Natural killer cell (primary cell): ENCODE results near the gene TPI1. TPM values are rescaled to one million over a fixed set of nuclear protein-coding genes. Genes with fewer than 3 reads are reported as not detected.

Experiments used
- ATAC-seq, 3 donors: fragments of 150-1000 bp in 2 of 3; fragments of 200-7000 bp in 1 of 3; cut with Tn5 transposase; 1 replicate in 1 of 3; 2 replicates in 2 of 3; pipeline ENCODE4 v1.10.0; 2021; ENCODE audit warnings: mild to moderate bottlenecking in 2 of 3, moderate library complexity in 2 of 3
- DNase-seq, 2 donors: peaks; one replicate each; pipeline versions ENCODE4 v3.0.0 to v3.0.0-alpha.2; 2013 to 2021; ENCODE audit warnings: mixed read lengths in 1 of 2
- H3K27ac ChIP-seq: one replicate; pipeline ENCODE4 v1.5.1; 2013; ENCODE audit warnings: mild to moderate bottlenecking, low read length
- H3K27me3 ChIP-seq: one replicate; pipeline ENCODE4 v1.6.1; 2013; ENCODE audit warnings: low read length; ENCODE audit not compliant: control insufficient read depth, insufficient read depth
- H3K36me3 ChIP-seq: one replicate; pipeline ENCODE4 v1.6.1; 2013; ENCODE audit warnings: low read length; ENCODE audit not compliant: control insufficient read depth, insufficient read depth
- H3K4me1 ChIP-seq: one replicate; pipeline ENCODE4 v1.6.1; 2013; ENCODE audit warnings: low read length; ENCODE audit not compliant: control insufficient read depth, insufficient read depth
- H3K4me3 ChIP-seq: one replicate; pipeline ENCODE4 v1.5.1; 2013; ENCODE audit warnings: low read length
- H3K9me3 ChIP-seq: one replicate; pipeline ENCODE4 v1.6.1; 2013; ENCODE audit warnings: low read length; ENCODE audit not compliant: control insufficient read depth, insufficient read depth
- H3K27ac Mint-ChIP-seq, 2 donors: one replicate each; pipeline ENCODE4 v1.8.0; 2022; ENCODE audit warnings: mild to moderate bottlenecking in 2 of 2, mixed read lengths in 2 of 2, moderate library complexity in 1 of 2
- H3K27me3 Mint-ChIP-seq, 2 donors: one replicate each; pipeline ENCODE4 v1.8.0; 2022; ENCODE audit warnings: low read depth in 2 of 2, mixed read lengths in 2 of 2
- H3K36me3 Mint-ChIP-seq: one replicate; pipeline ENCODE4 v1.8.0; 2022; ENCODE audit warnings: mixed read lengths
- H3K4me1 Mint-ChIP-seq, 2 donors: one replicate each; pipeline ENCODE4 v1.8.0; 2022; ENCODE audit warnings: mixed read lengths in 2 of 2
- H3K4me3 Mint-ChIP-seq: one replicate; pipeline ENCODE4 v1.8.0; 2022; ENCODE audit warnings: mild to moderate bottlenecking, moderate library complexity, mixed read lengths
- H3K9me3 Mint-ChIP-seq, 2 donors: one replicate each; pipeline ENCODE4 v1.8.0; 2022; ENCODE audit warnings: mixed read lengths in 2 of 2
- WGBS: methylation state at CpG from one replicate; pipeline ENCODE4 v1.1.7; 2013; ENCODE audit warnings: missing lambda C conversion rate; ENCODE audit not compliant: insufficient coverage; 5-methylcytosine and 5-hydroxymethylcytosine counted together
- intact Hi-C: fragments of 100-400 bp; cut with micrococcal nuclease; formaldehyde crosslinking; loops from one replicate; pipeline ENCODE4 v1.14.2; 2022
- total RNA-seq, 4 donors: library from RNA; stranded (reverse); fragments of 120-200 nt in 1 of 4; gene quantifications; one replicate each; pipeline versions ENCODE4 v1.2.3 to v1.2.4, GENCODE V29; 2013 to 2022
- TF ChIP-seq, protein P1 (sequence below): fragments of 200-600 bp; IDR thresholded peaks from one replicate; pipeline ENCODE4 v1.8.0; 2022; ENCODE audit warnings: antibody characterized with exemption

TPI1 gene
- total RNA-seq, 3 donors from 2014 or later (not counting 1 experiment from before 2014, with no cell fraction given) = 167 to 196 (median 189) TPM

DNA sequence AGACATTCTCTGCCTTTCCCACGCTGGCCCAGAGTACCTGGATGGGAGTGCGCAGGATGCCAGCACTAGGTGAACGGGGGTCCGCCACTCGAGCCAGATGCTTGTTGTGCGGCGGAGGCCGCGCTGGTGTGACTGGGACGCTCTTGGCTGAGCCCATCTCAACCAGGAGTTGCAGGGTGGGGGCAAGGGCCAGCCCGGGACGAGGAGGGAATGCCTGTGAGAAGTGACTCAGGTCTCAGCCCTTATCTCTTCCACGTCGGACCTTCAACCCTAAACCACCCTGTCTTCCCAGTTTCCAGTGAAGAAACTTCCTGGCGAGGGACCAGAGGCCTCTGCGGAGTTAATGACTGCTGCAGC lies 16.6 kb upstream of the TPI1 start:
- DNase-seq (no peak), ATAC-seq (no peak)
- Histone ChIP-seq H3K27me3 (no peaks in the 10 kb centered on the region), H3K27ac (no peak overlapping the region), H3K36me3 (peaks cover 3% of the 10 kb centered on the region), H3K4me1 (peaks cover 22% of the 10 kb centered on the region), H3K4me3 (peak overlapping the region; percentile 76), H3K9me3 (no peaks in the 10 kb centered on the region)
- WGBS = 69% methylated on average over 16 of the region's 16 CpGs
- no peaks in the 10 kb centered on the region for H3K9me3 Mint-ChIP-seq
- peaks cover 8 to 43% of the 10 kb centered on the region in 2 donors for H3K4me1 Mint-ChIP-seq
- H3K27ac Mint-ChIP-seq = peak overlapping the region; percentile 95 to 99
- intact Hi-C loops = no loop called here
- H3K27me3 Mint-ChIP-seq = no peaks in the 10 kb centered on the region
- no peaks in the 10 kb centered on the region for H3K36me3 Mint-ChIP-seq
- H3K4me3 Mint-ChIP-seq = no peak overlapping the region
- TF ChIP-seq, protein P1, sequence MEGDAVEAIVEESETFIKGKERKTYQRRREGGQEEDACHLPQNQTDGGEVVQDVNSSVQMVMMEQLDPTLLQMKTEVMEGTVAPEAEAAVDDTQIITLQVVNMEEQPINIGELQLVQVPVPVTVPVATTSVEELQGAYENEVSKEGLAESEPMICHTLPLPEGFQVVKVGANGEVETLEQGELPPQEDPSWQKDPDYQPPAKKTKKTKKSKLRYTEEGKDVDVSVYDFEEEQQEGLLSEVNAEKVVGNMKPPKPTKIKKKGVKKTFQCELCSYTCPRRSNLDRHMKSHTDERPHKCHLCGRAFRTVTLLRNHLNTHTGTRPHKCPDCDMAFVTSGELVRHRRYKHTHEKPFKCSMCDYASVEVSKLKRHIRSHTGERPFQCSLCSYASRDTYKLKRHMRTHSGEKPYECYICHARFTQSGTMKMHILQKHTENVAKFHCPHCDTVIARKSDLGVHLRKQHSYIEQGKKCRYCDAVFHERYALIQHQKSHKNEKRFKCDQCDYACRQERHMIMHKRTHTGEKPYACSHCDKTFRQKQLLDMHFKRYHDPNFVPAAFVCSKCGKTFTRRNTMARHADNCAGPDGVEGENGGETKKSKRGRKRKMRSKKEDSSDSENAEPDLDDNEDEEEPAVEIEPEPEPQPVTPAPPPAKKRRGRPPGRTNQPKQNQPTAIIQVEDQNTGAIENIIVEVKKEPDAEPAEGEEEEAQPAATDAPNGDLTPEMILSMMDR = no peak

DNA sequence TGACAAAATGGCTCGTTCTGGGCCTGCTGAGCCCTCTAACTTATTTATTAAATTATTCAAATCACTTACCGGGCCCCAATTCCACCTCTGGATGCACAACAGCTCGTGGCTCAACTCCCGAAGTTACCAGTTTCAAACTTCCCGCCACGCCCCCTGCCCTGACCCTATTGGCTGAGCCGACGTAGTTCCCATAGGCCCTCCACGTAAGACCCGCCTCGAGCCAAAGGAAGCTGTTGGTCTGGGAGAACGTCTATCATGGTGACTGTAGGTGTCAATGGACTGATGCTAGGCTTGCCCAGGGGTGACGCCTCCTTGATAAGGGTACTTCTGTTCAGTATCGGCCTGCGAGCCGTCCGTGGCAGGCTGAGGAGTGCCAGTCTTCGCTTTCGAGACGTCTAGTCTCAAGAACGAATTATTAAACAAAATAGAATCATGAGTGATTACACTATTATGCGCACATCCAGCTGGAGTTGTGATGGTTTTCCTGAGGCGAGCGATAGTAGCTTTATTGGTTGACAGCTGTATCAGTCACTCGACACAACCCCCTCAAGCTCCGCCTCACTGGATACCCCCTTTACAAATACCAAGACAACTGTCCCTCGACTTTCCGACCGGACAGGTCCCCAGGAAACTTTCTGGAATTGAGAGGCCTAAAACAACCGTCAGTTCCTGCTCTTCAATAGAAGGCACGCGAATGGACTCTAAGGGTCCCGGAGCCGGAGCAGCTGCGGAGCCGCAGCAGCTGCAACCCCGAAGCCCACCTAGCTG lies 16.0 kb upstream of the TPI1 start, which contains the start of gene CDCA3:
CDCA3 (minus strand) TSS at position 134 of the 768 bp plus-strand sequence. CDS start 334 bp downstream, outside the sequence.
- H3K27ac ChIP-seq = peak within 1 kb of the TSS; percentile 95
- peaks cover 7% of the 10 kb centered on the region for H3K36me3 ChIP-seq
- Mint-ChIP-seq H3K4me1 (peaks cover 8 to 43% of the 10 kb centered on the region in 2 donors), H3K27ac (peak within 1 kb of the TSS; percentile 95 to 99), H3K27me3 (no peaks in the 10 kb centered on the region), H3K4me3 (peak within 1 kb of the TSS; percentile 91), H3K36me3 (no peaks in the 10 kb centered on the region), H3K9me3 (no peaks in the 10 kb centered on the region)
- peak within 1 kb of the TSS; percentile 76 for H3K4me3 ChIP-seq
- TF ChIP-seq, protein P1 = no peak
- intact Hi-C loops = no loop called here
- H3K27me3 ChIP-seq = no peaks in the 10 kb centered on the region
- ATAC-seq = peak; percentile 49 to 71 (median 55)
- H3K9me3 ChIP-seq = no peaks in the 10 kb centered on the region
- WGBS = under 1% methylated on average over 37 of the region's 37 CpGs
- peaks cover 22% of the 10 kb centered on the region for H3K4me1 ChIP-seq
- DNase-seq = peak; percentile 84 to 97

DNA sequence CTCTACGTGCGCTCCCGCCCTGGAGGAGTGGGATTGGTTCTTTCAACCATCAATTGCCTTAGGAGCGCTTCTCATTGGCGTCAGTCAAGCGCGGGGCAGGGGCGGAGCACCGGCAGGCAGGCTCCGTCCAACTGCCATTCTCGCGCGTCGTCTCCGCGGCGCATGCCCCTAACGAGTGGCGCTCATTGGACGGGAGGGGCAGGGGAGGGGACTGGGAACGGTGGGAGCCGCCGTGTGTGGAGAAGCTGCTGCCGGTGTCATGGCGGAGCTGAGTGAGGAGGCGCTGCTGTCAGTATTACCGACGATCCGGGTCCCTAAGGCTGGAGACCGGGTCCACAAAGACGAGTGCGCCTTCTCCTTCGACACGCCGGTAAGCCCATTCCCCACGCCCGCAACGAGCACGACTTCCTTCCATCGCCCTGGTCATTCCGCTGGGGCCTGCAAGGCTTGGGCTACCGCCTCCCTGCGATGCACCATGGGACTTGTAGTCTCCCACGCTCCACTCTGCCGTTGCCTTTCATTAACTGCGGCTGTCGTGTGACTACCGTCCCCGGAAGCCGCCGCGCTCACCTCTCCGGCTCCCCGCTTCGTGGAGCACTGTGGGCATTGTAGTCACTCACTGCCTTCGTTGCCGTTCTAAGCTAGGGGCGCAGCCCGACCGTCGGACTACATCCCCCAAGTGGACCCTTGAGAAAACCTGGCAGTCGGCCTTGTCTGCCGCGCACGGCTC lies 15.2 kb upstream of the TPI1 start, which contains the start of gene USP5:
USP5 (plus strand) TSS at position 230 of the 730 bp plus-strand sequence; CDS start at position 260, 30 bp downstream.
- Histone ChIP-seq H3K27me3 (no peaks in the 10 kb centered on the region), H3K36me3 (peaks cover 14% of the 10 kb centered on the region), H3K4me3 (peak within 1 kb of the TSS; percentile 76), H3K27ac (peak within 1 kb of the TSS; percentile 95), H3K9me3 (no peaks in the 10 kb centered on the region), H3K4me1 (peaks cover 22% of the 10 kb centered on the region)
- H3K4me3 Mint-ChIP-seq = peak within 1 kb of the TSS; percentile 91
- intact Hi-C loops = loop anchor here (1.0 kb wide), 8 partner anchors 17 to 189 kb away; partner anchors contain the start of genes EMG1, ING4, LPCAT3 and MLF2
- ATAC-seq = peak; percentile 79 to 92 (median 80)
- peaks cover 8 to 43% of the 10 kb centered on the region in 2 donors for H3K4me1 Mint-ChIP-seq
- H3K36me3 Mint-ChIP-seq = no peaks in the 10 kb centered on the region
- no peaks in the 10 kb centered on the region for H3K27me3 Mint-ChIP-seq
- WGBS = under 1% methylated on average over 65 of the region's 65 CpGs
- no peaks in the 10 kb centered on the region for H3K9me3 Mint-ChIP-seq
- peak; percentile 96 to 99 for DNase-seq
- TF ChIP-seq, protein P1 = no peak
- peak within 1 kb of the TSS; percentile 95 to 99 for H3K27ac Mint-ChIP-seq
